Eye (tissue), 1 donor: ENCODE data around the gene NELL1.

Experiments
- DNase-seq: peaks from one replicate; pipeline ENCODE4 v3.0.0-alpha.2; 2015

The NELL1 gene

GRCh38 chr11:21446939-21447590 lies 777.7 kb downstream of the NELL1 start:
- DNase-seq = no peak

- no peak for DNase-seq
Observed at GRCh38 chr11:21447871-21448270, 778.5 kb downstream of the NELL1 start.

- no peak for DNase-seq
Observed at GRCh38 chr11:21456186-21456585, 786.8 kb downstream of the NELL1 start.

GRCh38 chr11:21460082-21460481 lies 790.7 kb downstream of the NELL1 start:
- no peak for DNase-seq

GRCh38 chr11:21461701-21462100 lies 792.3 kb downstream of the NELL1 start:
- no peak for DNase-seq

GRCh38 chr11:21464601-21465193 lies 795.3 kb downstream of the NELL1 start:
- DNase-seq = no peak

GRCh38 chr11:21465203-21465602 lies 795.8 kb downstream of the NELL1 start:
- no peak for DNase-seq

- no peak for DNase-seq
Observed at GRCh38 chr11:21465920-21466319, 796.5 kb downstream of the NELL1 start.

GRCh38 chr11:21470521-21470920 lies 801.1 kb downstream of the NELL1 start:
- no peak for DNase-seq

- no peak for DNase-seq
Observed at GRCh38 chr11:21472261-21472660, 802.9 kb downstream of the NELL1 start.

GRCh38 chr11:21474529-21474928 lies 805.1 kb downstream of the NELL1 start:
- DNase-seq = no peak

GRCh38 chr11:21475276-21475675 lies 805.9 kb downstream of the NELL1 start:
- DNase-seq = no peak

- no peak for DNase-seq
Observed at GRCh38 chr11:21476588-21476987, 807.2 kb downstream of the NELL1 start.

GRCh38 chr11:21480240-21480639 lies 810.9 kb downstream of the NELL1 start:
- DNase-seq = no peak

- no peak for DNase-seq
Observed at GRCh38 chr11:21481255-21481654, 811.9 kb downstream of the NELL1 start.

GRCh38 chr11:21484039-21484438 lies 814.7 kb downstream of the NELL1 start:
- no peak for DNase-seq

- peak; percentile 9 for DNase-seq
Observed at GRCh38 chr11:21485006-21485405, 815.6 kb downstream of the NELL1 start.

GRCh38 chr11:21485426-21485825 lies 816.0 kb downstream of the NELL1 start:
- no peak for DNase-seq

- no peak for DNase-seq
Observed at GRCh38 chr11:21489416-21490115, 820.2 kb downstream of the NELL1 start.

- DNase-seq = no peak
Observed at GRCh38 chr11:21492931-21493330, 823.5 kb downstream of the NELL1 start.

GRCh38 chr11:21494946-21495345 lies 825.6 kb downstream of the NELL1 start:
- DNase-seq = no peak

GRCh38 chr11:21495879-21496278 lies 826.5 kb downstream of the NELL1 start:
- no peak for DNase-seq

- DNase-seq = no peak
Observed at GRCh38 chr11:21501245-21501644, 831.9 kb downstream of the NELL1 start.

- no peak for DNase-seq
Observed at GRCh38 chr11:21505070-21505469, 835.7 kb downstream of the NELL1 start.
